Measurements from ENCODE around the gene SLC2A6.

The SLC2A6 gene

DNA sequence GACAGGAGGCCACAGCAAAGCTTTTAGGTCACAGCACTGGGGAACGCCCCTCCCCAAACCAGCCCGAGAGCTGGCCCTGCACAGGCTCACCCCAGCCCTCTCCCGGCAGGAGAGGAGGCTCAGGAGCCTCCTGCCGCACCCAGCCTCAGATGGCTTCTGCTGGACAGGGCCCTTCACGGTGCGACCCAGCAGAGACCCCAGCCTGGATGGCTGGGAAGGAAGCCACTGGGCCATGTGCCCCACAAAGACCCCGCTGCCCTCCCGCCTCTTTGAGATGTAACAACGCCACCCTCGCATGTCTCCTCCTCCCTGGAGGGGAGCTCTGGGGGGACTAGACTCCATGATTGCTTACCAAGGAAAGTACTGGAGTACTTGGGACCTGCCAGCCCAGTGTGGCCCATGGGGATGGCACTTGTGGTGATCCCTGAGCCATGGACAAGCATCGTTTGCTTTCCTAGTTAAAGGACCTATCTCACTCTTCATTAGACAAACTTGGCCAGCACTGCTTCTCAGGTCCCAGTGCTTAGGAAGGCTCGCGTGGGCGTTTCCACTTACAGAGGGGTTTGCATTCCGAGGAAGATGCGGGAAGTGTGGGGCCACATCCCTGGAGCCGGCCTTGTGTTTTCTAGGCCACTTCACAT, 36.8 kb upstream of the SLC2A6 start:
- DNase-seq (ENCODE audit: low read depth): no peak

DNA sequence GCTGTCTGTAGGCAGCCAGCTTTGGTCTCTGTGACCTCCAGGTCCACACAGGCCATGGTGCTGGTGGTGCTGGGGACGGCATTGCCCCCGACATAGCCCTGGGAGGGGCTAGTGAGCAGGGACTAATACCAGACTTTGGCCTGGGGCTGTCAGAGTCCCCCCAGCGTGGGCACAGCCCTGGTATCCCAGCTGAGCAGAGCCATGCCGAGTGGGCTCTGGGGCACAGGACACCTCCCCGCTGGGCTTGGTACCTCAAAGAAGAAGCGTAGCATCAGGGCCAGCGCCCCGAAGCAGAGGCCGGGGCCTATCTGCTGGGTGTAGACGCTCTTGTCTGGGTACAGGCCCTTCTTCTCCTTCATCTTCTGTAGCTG, 36.3 kb upstream of the SLC2A6 start:
- no peak for DNase-seq (ENCODE audit: low read depth)

DNA sequence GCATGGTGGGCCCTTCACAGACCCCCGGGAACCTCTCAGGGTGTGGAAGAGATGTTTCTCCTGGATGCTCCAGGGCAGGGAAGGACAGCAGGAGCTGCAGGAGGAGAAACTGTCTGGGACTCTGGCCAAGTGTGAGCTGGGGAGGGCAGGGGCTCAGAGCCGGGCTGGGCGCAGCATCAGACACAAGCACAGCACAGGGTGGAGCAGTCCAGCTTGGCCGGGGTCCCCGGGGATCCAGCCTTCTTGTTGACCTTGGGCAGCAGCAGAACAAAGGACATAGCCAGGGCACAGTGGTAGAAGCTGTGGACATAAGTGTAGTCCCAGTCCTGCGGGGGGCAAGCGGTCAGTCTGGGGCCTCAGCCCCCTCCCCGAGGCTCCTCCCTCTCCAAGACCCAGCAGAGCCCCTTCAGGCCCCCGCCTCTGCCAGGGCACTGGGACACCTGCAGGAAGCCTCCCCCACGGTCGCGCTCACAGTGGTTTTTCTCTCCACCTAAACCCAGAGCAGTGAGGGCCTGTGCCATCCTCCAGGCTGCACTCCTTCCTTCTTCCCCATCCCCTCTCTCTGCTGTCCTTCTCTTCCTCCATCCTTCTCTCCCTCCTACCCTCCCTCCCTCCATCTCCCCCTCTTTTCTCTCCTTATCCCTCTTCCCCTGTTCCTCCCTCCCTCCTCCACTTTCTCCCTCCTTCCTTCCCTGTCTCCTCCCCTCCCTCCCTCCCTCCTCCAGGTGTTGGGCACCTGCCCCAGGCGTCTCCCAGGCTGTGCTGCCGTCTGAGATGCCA, 35.8 kb upstream of the SLC2A6 start:
- DNase-seq (ENCODE audit: low read depth): no peak

DNA sequence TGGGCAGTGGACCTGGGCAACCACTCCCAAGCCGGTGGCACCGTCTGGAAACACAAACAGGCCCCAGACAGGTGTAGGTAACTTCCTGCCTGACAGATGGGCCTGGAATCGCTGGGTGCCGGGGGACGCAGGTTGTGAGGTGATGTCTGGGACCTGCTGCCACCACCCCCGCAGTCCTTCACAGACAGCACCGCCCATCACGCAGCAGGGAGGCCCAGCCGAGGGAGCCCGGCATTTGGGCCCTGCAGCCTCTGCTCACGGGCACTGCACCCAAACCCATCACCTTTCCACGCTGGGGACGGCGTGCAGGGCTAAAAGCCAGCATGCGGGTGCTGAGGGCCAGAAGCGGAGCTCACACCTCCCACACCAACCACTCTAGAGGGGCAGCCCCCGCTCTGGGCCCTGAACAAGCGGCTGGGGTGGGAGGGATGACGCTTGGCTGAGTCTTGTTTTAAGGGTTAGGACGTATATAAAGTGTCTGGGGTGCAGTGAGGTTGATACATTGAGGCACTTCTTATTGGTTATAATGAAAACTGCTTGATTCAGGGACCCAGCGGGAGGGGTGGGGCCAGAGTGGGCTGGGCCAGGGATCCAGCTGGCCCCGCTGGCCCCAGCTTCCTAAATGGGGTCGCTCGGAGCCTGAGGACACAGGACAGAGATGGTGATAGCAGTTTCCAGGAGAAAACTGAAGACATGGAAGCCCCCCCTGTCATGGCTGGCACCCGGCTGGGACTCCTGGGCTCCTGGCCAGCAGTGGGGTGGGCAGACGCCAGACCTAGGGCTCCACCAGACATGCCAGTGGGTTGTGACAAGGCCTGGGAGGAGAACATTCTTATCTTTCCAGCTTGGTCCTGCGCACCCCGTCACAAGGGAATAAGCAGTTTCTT, 34.6 kb upstream of the SLC2A6 start:
- DNase-seq (ENCODE audit: low read depth): no peak

- DNase-seq (ENCODE audit: low read depth): no peak
These were observed 33.6 kb upstream of the SLC2A6 start for GRCh38 chr9:133512253-133513213.

DNA sequence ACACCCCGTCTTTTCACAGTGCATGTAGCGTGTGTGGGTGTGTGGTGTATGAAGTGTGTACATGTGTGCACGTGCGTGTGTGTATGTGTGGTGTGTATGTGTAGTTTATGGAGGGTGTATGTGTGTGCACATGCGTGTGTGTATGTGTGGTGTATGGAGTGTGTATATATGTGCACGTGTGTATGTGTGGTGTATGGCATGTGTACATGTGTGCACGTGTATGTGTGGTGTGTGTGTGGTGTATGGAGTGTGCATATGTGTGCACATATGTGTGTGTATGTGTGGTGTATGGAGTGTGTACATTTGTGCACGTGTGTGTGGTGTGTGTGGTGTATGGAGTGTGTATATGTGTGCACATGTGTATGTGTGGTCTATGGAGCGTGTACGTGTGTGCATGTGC, 32.7 kb upstream of the SLC2A6 start:
- DNase-seq (ENCODE audit: low read depth): no peak

DNA sequence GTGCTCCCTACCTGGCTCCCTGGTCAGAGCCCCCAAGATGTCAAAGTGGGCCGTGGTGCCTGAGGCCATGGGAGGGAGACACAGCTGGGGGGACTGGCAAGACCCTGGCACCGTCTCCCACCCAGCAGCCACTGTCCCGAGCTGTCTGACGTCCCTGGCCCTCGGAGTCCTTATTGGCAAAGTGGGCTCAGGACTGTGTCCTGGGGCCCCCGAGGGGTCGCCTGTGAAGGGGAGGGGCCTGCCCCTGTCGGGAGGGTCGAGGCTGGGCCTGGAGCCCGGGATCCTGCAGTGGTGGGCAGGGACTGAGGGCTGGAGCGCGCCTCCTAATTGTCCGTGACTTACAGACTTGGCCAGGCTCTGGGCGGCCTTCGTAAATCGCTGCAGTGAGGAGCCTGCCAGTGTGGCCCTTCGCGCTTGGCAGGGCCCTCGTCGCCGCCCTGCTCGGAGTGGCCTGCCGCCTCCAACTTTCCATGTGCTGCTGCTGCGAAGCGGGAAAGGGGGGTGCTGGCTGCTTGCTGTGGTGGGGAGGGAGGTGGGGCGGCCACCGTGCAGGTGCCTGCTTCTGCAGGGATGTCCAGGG, 32.1 kb upstream of the SLC2A6 start:
- DNase-seq (ENCODE audit: low read depth): no peak

DNA sequence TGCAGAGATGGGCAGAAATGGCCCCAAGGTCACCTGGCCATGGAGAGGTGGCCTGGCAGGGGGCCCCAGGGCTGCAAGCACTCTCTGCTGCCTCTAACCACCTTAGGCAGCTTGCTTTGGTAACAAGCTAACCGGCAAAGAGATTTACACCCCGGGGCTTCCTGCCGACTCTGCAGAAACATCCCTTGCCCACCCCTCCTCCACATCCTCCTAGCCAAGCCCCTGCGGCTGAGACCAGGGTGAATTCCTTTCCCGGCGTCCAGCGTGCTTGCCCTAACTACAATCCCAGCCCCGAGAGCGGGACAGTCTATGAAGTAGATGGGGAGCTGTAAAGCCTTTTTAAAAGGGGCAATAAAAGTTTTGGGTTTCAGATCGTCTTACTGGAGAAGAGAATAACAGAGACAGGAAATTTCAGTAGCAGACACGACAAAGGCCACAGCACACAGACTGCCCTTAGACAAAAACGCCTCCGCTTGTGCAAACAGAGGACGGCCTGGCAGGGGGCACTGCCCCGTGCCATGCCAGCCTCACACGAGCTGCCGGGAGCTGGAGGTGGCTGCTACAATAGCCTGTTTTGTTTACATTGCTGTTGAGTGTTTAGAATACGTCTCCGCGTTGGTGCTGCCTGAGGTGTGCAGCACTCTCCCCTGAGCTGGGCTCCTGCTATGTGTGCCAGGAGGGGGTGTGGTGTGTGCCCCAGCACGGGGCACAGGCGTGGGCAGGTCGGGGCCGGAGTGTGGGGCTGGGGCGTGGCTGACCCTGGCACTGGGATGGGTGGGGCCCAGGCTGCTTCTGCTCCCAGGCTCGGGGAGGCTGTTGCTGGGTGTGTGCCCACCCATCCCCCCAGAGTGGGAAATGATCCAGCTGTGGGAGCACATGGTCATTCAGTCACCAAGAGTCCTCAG, 30.5 kb upstream of the SLC2A6 start:
- DNase-seq (ENCODE audit: low read depth): no peak

DNA sequence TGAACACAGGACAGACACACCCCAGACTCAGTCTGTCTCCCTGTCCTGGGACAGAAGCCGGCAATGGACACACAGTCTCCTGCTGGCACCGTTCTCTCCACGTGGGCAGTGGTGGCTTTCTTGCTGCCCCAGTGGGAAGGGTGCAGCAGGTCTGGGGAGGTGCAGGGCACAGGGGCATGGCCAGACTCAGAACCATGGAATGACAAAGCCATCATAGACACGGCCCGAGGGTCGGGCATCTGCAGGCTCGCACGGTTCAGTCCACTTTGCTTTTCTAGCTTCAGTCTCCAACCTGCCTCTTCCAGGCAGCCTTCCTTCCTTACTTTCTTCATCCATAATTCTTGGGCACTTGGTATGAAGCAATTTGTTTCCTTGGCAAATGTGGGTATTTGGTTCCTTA, 29.1 kb upstream of the SLC2A6 start:
- DNase-seq (ENCODE audit: low read depth): no peak

DNA sequence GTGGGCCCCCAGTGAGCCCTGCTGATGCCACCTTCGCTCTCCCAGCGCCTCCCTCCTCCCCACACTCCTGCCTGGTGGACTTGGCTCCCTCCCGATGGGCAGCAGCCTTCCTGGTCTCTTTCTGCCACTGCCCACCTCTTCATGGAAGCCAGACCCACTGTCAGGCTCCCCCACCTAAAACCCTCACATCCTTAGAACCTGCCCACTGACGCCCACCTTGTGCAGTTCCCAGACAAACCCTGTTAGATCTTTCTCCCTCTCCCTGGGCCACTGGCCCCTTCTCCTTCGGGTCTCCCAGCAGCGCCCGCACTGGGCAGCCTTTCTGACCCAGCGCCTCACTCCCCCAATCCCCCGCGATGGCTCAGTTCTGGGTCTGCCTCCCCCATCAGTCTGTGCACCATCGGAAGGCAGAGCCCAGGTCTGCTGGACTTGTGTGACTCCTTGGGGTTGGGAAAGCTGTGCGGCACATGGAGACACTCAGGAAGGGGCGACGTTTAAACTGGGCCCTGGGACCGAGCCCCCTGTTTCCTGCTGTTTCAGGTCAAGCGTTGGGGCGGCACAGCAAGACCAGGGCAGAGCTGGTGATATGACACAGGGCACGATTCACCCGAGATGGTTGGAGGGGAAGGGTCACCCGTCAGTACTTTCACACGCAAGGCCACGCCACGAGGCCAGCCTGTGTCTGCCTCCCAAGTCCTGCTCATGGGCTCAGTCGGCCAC, 28.5 kb upstream of the SLC2A6 start:
- no peak for DNase-seq (ENCODE audit: low read depth)

DNA sequence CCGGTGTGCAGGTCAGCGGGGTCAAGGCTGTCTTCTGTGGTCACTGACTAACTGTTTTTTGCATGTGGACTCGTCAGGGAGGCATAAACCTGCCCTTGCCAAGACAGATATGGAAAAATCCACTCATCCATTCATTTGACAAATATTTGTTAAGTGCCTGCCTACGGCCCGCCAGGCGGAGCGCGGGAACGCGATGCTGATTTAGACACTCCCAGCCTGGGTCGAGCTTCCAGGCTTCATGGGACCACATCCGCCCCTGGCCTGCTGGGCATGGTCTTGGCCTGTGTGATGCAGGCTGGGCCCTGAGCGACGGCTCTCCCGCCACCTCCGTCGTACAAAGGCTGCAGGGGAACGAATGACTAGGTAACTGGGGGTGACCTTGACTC, 27.7 kb upstream of the SLC2A6 start:
- DNase-seq (ENCODE audit: low read depth): no peak

GRCh38 chr9:133505901-133506652, 27.2 kb upstream of the SLC2A6 start:
- DNase-seq (ENCODE audit: low read depth): no peak

DNA sequence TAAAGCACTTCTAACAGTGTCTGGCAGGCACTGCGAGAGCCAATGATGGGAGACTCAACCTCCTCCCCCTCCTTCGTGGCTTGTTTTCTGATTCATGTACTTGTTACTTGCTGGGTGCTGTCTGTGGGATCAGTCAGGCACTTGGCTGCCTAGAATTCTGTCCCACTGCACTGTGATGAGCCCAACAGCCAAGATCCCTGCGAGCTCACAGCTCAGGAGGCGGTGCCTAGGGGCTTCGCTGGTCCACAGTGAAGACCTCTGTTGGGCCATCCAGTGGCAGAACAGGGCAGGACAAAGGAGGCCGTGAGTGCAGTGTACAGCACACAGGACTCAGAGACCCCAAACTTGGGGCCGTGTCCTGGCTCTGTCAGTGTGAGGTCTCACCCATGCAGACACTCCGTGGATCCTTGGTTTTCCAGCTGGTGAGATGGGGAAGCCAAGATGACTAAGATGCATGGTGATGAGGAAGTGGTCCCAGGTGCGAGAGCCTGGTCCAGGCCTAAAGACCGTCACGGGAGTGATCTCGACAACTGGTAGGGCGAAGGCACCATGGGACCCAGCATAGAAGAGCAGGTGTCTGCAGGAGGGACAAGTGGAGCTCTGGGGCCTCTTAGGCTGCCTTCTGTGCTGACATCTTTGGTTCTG, 26.4 kb upstream of the SLC2A6 start:
- no peak for DNase-seq (ENCODE audit: low read depth)

DNA sequence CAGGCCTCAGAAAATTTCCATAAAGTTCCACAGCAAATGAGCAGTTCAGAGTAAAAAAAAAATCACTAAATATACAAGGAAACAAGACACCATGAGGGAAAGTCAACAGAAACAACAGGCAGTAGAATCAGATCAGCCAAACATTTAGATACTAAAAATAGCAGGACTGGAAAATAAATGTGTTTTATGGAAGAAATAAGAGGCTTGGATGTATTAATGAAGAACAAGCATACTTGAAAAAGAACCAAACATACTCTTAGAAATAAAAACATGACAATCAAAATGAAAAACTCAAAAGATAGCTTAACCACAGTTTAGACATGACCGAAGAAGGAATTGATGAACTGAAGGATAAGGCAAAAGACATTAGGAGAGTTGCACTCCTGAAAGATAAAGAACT, 23.2 kb upstream of the SLC2A6 start:
- DNase-seq (ENCODE audit: low read depth): no peak

DNA sequence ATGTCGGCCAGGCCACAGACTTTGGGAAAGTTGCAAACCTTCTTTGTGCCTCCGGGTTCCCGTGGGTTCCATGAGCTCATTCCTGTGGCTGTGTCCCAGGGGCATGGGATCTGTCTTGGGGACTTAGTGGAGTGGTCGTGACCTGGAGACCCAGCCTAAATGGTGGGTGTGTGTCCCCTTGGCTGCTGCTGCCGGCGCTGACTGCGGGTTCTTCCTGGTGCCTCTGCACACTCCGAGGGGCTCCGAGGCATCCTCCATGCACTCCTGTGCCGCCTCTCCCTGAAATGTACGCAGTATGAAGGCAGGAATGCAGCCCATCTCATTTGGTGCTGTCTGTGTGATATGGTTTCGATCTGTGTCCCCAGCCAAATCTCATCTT, 21.0 kb upstream of the SLC2A6 start:
- DNase-seq (ENCODE audit: low read depth): no peak

DNA sequence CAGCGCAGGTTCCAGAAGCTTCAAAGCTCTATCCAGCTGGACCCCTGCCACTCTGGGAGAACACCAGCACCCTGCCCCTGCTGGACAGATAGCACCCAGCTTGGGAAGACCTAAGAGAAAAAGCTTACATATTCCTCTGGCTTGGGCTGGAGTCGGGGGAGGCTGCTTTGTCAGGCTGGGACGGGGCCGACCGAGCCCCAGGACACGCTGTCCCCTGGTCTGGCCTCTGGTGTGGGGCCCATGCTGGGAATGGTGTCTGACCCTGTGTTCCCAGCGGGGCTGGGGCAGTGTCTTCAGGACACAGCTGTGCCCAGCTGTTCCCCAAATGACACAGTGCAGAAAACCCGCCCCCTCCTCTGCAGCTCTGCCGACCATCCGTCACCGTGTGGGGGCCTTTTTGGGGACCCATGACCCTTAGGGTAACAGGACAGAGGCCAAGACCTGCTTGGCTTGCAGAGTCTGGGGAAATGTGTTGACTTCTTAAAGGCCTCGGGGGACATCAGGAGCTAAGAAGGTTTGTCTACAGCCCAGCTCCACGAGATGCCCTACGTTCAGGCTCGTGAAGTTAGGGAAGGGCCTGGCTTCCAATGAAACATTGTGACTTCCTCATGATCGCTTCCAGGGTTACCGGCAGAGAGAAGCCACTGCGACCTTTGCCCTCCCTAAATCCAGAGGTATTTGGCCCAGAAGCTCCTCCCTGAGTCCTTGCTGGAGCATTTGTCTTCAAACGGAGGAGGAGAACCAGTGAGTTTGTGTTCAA, 20.4 kb upstream of the SLC2A6 start:
- no peak for DNase-seq (ENCODE audit: low read depth)
